GM12878 (cell line): ENCODE data around the gene EMC6. TPM values are rescaled to one million over a fixed set of nuclear protein-coding genes. Genes with fewer than 3 reads are reported as not detected.
A peak's percentile ranks its signal among the peaks of the same experiment; 100 is the strongest.

Source experiments
- ATF3 ChIP-seq: IDR thresholded peaks from 2 replicates; pipeline ENCODE4 v1.6.1; 2011; ENCODE audit warnings: low read depth, mild to moderate bottlenecking, low read length, moderate library complexity, borderline replicate concordance; ENCODE audit errors: extremely low read depth
- BACH1 ChIP-seq: fragments of 450-650 bp; IDR thresholded peaks from 2 replicates; pipeline ENCODE4 v1.6.1; 2017; ENCODE audit warnings: mild to moderate bottlenecking, borderline replicate concordance
- BCLAF1 ChIP-seq: fragments of 450-650 bp; IDR thresholded peaks from 2 replicates; pipeline ENCODE4 v1.6.1; 2017; ENCODE audit warnings: antibody characterized with exemption, mild to moderate bottlenecking, moderate library complexity
- BHLHE40 ChIP-seq, 2 experiments: fragments of 450-650 bp in 1 of 2; IDR thresholded peaks; 2 replicates each; pipeline ENCODE4 v1.6.1; 2011 to 2017; ENCODE audit warnings: low read depth in 2 of 2, borderline replicate concordance in 1 of 2, improper control_type of control experiment in 1 of 2, low read length in 1 of 2, mild to moderate bottlenecking in 1 of 2
- BMI1 ChIP-seq: fragments of 450-650 bp; IDR thresholded peaks from 2 replicates; pipeline ENCODE4 v1.6.1; 2016; ENCODE audit warnings: mild to moderate bottlenecking, moderate library complexity, borderline replicate concordance
- CBFB ChIP-seq: IDR thresholded peaks from 2 replicates; pipeline ENCODE4 v1.6.1; 2016; ENCODE audit warnings: antibody characterized with exemption, low read depth
- CBX5 ChIP-seq: sonication (generic); IDR thresholded peaks from 2 replicates; pipeline ENCODE4 v1.6.1; 2016; ENCODE audit warnings: low read depth, moderate library complexity, mild to moderate bottlenecking, inconsistent platforms
- ESRRA ChIP-seq: IDR thresholded peaks from 2 replicates; pipeline ENCODE4 v1.6.1; 2012; ENCODE audit warnings: mild to moderate bottlenecking, low read length, improper control_type of control experiment
- GABPA ChIP-seq: IDR thresholded peaks from 2 replicates; pipeline ENCODE4 v1.6.1; 2014; ENCODE audit warnings: antibody characterized with exemption, low read depth, mild to moderate bottlenecking, inconsistent platforms
- HCFC1 ChIP-seq: fragments of 150-350 bp; IDR thresholded peaks from 2 replicates; pipeline ENCODE4 v1.6.1; 2014; ENCODE audit warnings: low read length
- HDGF ChIP-seq: fragments of 450-650 bp; IDR thresholded peaks from 2 replicates; pipeline ENCODE4 v1.6.1; 2016; ENCODE audit warnings: antibody characterized with exemption
- IKZF1 ChIP-seq: fragments of 450-650 bp; conservative IDR thresholded peaks from 2 replicates; pipeline ENCODE4 v1.6.1; 2017; ENCODE audit warnings: antibody characterized with exemption, mild to moderate bottlenecking
- LARP7 ChIP-seq: fragments of 450-650 bp; IDR thresholded peaks from 2 replicates; pipeline ENCODE4 v1.6.1; 2017; ENCODE audit warnings: mild to moderate bottlenecking
- MXI1 ChIP-seq: fragments of 150-350 bp; IDR thresholded peaks from 2 replicates; pipeline ENCODE4 v1.6.1; 2011; ENCODE audit warnings: low read depth, mild to moderate bottlenecking, inconsistent platforms, low read length, improper control_type of control experiment
- NFYB ChIP-seq: IDR thresholded peaks from 2 replicates; pipeline ENCODE4 v1.6.1; 2011; ENCODE audit warnings: low read depth, mild to moderate bottlenecking, low read length, improper control_type of control experiment, moderate library complexity; ENCODE audit not compliant: insufficient read depth
- NKRF ChIP-seq: fragments of 450-650 bp; conservative IDR thresholded peaks from 2 replicates; pipeline ENCODE4 v1.6.1; 2017; ENCODE audit warnings: mild to moderate bottlenecking, moderate library complexity
- POLR2A ChIP-seq: IDR thresholded peaks from 2 replicates; pipeline ENCODE4 v1.6.1; 2011; ENCODE audit warnings: low read depth, mild to moderate bottlenecking, low read length
- POLR2AphosphoS5 ChIP-seq: IDR thresholded peaks from 2 replicates; pipeline ENCODE4 v1.6.1; 2011; ENCODE audit warnings: mild to moderate bottlenecking, low read length, inconsistent platforms
- RAD51 ChIP-seq: fragments of 450-650 bp; IDR thresholded peaks from 2 replicates; pipeline ENCODE4 v1.6.1; 2016; ENCODE audit warnings: moderate library complexity, mild to moderate bottlenecking, inconsistent platforms
- RB1 ChIP-seq: fragments of 450-650 bp; formaldehyde crosslinking; IDR thresholded peaks from 2 replicates; pipeline ENCODE4 v1.6.1; 2017; ENCODE audit warnings: mild to moderate bottlenecking, borderline replicate concordance
- SMC3 ChIP-seq: IDR thresholded peaks from 2 replicates; pipeline ENCODE4 v1.6.1; 2011; ENCODE audit warnings: low read length, improper control_type of control experiment, borderline replicate concordance
- SP1 ChIP-seq: IDR thresholded peaks from one replicate; pipeline ENCODE4 v1.6.1; 2011; ENCODE audit warnings: low read depth, low read length
- STAT3 ChIP-seq: IDR thresholded peaks from 2 replicates; pipeline ENCODE4 v1.6.1; 2011; ENCODE audit warnings: low read depth, low read length, improper control_type of control experiment
- TAF1 ChIP-seq: IDR thresholded peaks from 2 replicates; pipeline ENCODE4 v1.6.1; 2011; ENCODE audit warnings: mild to moderate bottlenecking, low read depth, low read length, borderline replicate concordance
- YY1 ChIP-seq: IDR thresholded peaks from 2 replicates; pipeline ENCODE4 v1.6.1; 2011; ENCODE audit warnings: low read depth, mild to moderate bottlenecking, low read length
- polyA plus RNA-seq, 11 experiments: library from polyadenylated mRNA; depleted of rRNA in 4 of 11; unstranded in 6 of 11; stranded (reverse) in 5 of 11; fragments of >200 nt; fragmentation: Nextera tagmentation in 4 of 11; fragmentation: Illumina TruSeq in 1 of 11; extraction: Ambion mirVana in 4 of 11; extraction: Trizol in 1 of 11; gene quantifications; 1 replicate in 1 of 11; 2 replicates in 10 of 11; pipeline versions ENCODE4 v1.2.1 to v1.2.3, GENCODE V29; 2011 to 2016; ENCODE audit warnings: inconsistent platforms in 2 of 11, missing spikeins in 2 of 11, low read depth in 1 of 11
- total RNA-seq, 4 experiments: library from RNA; depleted of rRNA in 3 of 4; stranded (reverse); fragments of >200 nt in 3 of 4; fragmentation: Illumina TruSeq in 1 of 4; extraction: Trizol in 1 of 4; gene quantifications; 2 replicates each; pipeline versions ENCODE4 v1.2.1 to v1.2.3, GENCODE V29; 2013 to 2021

The EMC6 gene
- total and polyA plus RNA-seq, 10 of the 15 experiments (the other 5 are each of a cell fraction or from before 2014, with no cell fraction given), result 5.1 to 172 (median 35.9) TPM

- TF ChIP-seq NKRF, result peak; percentile 58; the same call in 1 of the 2 replicates
- TF ChIP-seq MXI1, result peak; percentile 48; the same call in 1 of the 2 replicates
- TF ChIP-seq POLR2A, result peak; percentile 96
- peak; percentile 100 for TF ChIP-seq IKZF1
- TF ChIP-seq SP1, result peak; percentile 62
- no peak for TF ChIP-seq CBX5
- peak; percentile 21; the same call in 1 of the 2 replicates for TF ChIP-seq RB1
- TF ChIP-seq SMC3, result no peak
- 0 out of 2 replicates have a peak, but pooled peaks have one; percentile 11 for TF ChIP-seq ATF3
- peak; percentile 92 for TF ChIP-seq POLR2AphosphoS5
- TF ChIP-seq BHLHE40 (IDR thresholded peaks at IDR 0.05; ENCODE audit: borderline replicate concordance in 1 of 2, low read depth in 2 of 2, low read length in 1 of 2), result peak in 1 of 2 experiments; percentile 67; a peak in 2 of 4 replicates
- TF ChIP-seq YY1, result peak; percentile 99
- TF ChIP-seq GABPA, result no peak
- peak; percentile 92 for TF ChIP-seq NFYB
- TF ChIP-seq ESRRA, result peak; percentile 61; the same call in 1 of the 2 replicates
- TF ChIP-seq BMI1, result no peak
- no peak for TF ChIP-seq STAT3
- no peak for TF ChIP-seq BCLAF1
- TF ChIP-seq LARP7, result peak; percentile 53; the same call in 1 of the 2 replicates
- TF ChIP-seq HCFC1, result peak; percentile 56
- TF ChIP-seq RAD51, result no peak
- TF ChIP-seq BACH1, result peak; percentile 31; the same call in 1 of the 2 replicates
- TF ChIP-seq HDGF, result 0 out of 2 replicates have a peak, but pooled peaks have one; percentile 39
- peak; percentile 56 for TF ChIP-seq CBFB
- TF ChIP-seq TAF1, result peak; percentile 99
These were observed at the start of gene EMC6, which contains the start of gene TAX1BP3 (continued) for GRCh38 chr17:3668279-3669084.
